ENCODE data around the gene MCF2L.
"Not testable (repeated sequence)": the region's sequence is repeated elsewhere in the genome, so short reads cannot be mapped to it uniquely, and the experiment has no call there.

MCF2L gene

GRCh38 chr13:113074876-113075275 is 105.9 kb downstream of the MCF2L start:
- no peak for DNase-seq

DNA sequence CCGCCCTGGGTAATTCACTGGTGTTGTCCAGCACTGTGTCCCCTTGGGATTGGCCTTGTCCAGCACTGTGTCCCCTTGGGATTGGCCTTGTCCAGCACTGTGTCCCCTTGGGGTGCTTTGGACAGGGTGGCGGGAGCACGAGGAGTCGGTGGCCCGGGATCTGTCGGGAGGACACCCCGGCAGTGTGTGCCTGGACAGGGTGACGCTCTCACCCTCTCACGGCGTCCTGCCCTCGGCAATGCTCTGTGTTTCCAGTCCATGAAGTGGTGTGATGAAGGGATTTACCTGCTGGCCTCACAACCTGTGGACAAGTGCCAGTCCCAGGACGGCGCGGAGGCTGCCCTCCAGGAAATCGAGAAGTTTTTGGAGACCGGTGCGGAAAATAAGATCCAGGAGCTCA is 106.7 kb downstream of the MCF2L start:
- no peak for DNase-seq

DNA sequence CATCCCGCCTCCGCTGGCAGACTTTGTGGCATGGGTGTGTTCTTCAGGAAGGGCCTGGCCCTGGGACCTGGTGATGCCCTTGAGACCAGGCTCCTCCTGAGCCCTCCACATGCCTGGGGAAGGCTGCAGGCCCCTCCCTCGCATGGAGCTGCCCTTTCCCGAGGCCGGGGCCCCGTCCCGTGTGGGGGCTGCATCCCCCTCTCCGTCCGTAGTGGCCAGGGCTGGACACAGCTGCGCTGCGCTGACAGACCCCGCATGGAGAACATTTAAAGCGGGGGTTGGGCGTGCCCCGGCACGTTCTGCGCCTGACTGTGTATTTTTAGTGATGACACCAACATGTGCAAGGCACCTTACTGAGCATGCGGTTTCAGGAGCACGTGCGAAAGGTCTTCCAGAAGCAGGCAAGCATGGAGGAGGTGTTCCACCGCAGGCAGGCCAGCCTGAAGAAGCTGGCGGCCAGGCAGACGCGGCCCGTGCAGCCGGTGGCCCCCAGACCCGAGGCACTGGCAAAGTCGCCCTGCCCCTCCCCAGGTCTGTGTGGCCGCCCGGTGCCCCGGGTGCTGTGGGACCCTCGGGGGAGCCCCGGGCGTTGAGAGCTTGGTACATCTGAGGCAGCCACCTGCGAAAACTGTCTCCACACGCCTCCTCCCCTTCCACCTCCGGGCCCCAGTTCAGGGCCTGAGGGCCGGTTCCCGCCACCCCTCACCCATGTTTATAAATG is 107.8 kb downstream of the MCF2L start:
- no peak for DNase-seq

GRCh38 chr13:113077566-113077952 is 108.5 kb downstream of the MCF2L start:
- no peak for DNase-seq

DNA sequence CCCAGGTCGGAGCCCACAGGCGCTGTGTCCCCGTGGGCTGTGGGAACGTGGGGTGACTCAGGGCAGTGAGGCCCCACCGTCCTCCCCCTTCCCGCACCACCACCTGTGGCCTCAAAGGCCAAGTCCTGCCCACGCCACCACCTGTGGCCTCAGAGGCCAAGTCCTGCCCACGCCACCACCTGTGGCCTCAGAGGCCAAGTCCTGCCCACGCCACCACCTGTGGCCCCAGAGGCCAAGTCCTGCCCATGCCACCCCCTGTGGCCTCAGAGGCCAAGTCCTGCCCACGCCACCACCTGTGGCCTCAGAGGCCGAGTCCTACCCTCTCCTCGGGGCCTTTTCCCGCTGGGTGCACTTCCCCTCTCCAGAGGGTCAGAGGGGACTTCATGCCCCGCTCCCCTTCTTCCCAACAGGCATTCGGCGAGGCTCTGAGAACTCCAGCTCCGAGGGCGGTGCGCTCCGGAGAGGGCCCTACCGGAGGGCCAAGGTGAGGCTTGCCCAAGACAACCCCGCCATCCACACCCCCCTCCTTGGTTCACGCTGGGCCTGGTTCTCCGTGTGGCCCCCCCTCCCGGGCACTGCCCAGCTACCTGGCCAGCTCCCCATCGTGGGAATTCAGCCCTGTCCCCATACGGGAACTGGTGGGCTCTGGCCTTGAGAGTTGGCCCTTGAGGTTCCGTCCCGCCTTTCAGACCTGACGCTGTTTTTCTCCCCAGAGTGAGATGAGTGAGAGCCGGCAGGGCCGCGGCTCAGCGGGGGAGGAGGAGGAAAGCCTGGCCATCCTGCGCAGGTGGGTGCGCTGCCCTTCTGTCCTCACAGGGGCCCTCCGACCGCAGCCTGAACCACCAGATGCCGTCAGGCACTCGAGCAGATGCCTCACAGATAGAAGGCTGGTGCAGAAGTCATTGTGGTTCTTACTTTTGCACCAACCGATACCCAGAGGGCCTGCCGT is 109.2 kb downstream of the MCF2L start:
- DNase-seq = no peak

- no peak for DNase-seq
Observed at GRCh38 chr13:113078902-113079780, 110.1 kb downstream of the MCF2L start.

- not testable (repeated sequence) for DNase-seq
Observed at GRCh38 chr13:113079781-113080080, 110.7 kb downstream of the MCF2L start.

GRCh38 chr13:113080361-113080831 is 111.4 kb downstream of the MCF2L start:
- DNase-seq = no peak

DNA sequence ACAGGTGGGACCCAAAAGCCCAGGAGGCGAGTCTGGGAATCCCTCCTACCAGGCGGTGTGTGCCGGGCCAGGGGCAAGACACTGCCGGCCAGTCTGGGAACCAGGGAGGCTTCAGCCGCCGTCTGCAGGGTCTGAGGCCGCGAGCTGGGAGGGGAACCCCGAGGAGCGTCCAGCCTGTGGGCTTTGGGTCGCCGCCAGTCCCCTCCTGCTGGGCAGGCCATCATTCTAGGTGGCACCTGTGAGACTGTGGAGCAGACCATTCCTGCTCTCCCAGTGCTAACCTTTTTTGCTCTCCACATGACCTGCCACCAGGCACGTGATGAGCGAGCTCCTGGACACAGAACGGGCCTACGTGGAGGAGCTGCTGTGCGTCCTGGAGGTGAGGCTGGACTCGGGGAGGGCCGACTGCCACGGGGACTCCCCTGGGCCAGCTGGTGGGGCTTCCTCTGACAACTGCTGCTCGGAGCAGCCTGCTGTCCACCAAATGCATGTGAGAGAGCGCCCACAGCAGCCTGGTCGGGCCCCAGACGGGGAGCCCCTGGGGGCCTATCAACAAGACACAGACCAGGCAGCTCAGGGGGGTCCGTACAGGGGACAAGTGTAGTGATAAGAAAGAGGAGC is 112.0 kb downstream of the MCF2L start:
- DNase-seq = no peak

DNA sequence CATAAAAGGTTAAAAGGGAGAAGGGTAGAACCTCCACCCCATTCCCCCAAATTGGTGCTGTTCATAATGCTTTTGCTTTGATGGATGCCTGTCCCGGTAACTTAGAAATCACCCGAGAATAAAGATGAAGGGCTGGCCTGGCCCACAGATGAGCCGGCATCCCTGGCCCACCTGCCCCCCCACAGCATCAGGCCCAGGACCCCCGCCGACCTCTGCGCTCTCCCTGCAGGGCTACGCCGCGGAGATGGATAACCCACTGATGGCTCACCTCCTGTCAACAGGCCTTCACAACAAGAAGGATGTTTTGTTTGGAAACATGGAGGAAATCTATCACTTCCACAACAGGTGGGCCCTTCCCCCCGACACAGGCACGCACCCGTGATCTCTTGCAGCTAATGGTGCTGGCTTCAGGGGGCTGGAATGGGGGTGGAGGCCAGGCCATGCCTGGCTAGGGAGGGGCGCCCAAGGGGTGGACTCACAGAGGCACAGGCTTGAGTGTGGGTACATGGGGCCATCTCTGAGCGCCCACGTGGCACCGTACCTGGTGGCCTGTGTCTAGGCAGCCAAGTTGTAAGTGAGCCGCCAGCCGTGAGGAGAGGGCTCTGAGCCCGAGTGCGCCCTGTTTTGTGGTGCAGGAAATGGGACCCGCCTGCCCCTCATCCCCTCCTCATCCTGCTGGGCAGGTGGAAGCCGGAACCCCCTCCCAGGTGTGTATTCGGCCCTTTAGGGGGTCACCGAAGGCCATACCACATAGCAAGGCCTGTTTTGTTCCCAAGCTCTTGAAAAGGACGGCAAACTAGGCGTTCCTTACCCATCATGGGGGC is 113.4 kb downstream of the MCF2L start:
- no peak for DNase-seq

DNA sequence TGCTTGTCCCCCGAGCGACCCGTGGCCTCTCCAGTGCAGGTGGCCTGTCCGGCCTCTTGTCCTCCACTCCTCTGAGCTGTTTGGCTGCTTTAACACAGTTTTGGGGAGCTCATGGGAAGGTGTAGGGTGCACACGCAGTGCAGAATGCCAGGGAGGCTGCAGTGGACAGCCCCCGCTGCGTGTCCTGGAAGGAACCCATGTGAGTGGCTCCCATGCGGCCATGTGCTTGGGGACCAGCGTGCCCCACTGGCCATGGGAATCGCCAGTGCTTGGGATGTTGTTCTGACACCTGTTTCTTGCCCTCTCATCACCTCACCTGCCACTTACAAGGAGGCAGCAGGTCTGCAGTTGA is 114.0 kb downstream of the MCF2L start:
- no peak for DNase-seq

DNA sequence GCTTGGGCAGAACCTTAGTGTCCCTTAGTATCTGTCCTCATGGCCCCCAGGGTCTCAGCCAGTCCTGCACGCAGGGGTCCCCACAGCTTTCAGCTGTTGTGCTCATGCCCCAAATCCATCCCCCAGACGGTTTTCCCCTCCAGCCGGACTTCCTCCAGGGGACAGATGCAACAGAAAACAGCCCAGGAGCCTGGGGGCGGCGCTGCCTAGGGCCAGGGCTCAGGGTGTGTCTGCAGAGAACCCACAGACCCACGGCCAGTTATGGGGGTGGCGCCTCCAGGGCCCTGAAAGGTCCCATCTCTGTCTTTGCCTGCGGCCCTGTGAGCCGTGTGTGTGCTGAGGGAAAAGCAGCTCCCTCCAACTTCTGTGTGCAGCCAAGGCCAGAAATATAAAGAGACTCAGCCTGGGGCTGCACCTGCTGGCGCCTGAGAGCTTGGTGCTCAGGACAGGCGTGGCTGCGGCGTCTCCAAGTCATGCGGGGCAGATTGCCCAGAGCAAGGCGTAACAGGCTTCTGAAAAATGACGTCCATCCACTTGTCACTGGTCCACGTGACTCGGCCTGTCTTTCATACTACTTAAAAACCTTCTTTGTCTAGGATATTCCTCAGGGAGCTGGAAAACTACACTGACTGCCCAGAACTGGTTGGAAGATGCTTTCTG is 114.5 kb downstream of the MCF2L start:
- no peak for DNase-seq

GRCh38 chr13:113084094-113084942 is 115.3 kb downstream of the MCF2L start:
- DNase-seq = no peak

DNA sequence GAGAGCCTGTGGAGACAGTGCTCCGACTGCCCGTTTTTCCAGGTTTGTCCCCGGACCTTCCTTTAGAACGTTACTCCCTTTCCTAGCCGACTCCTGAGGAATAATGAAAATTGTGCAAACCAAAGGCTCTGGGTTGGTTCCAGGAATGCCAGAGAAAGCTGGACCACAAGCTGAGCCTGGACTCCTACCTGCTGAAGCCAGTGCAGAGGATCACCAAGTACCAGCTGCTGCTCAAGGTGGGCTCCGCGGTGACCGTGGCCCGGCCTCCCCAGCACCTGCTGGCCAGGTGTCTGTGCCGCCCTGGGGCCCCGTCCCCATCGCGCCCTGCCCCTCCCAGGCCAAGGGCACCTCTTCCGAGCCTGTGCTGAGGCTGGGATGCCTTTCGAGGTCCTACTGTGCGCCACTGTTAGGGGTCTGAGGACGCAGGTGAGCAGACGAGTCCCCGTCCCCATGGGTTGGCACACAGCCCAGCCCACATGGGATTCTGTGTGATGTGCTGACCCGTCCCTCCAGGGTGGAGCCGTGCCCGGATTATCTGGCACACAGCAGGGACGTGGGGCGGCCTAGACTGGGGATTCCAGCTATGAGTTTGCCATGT is 116.0 kb downstream of the MCF2L start:
- DNase-seq = no peak

GRCh38 chr13:113086031-113086750 is 117.2 kb downstream of the MCF2L start:
- DNase-seq = no peak

DNA sequence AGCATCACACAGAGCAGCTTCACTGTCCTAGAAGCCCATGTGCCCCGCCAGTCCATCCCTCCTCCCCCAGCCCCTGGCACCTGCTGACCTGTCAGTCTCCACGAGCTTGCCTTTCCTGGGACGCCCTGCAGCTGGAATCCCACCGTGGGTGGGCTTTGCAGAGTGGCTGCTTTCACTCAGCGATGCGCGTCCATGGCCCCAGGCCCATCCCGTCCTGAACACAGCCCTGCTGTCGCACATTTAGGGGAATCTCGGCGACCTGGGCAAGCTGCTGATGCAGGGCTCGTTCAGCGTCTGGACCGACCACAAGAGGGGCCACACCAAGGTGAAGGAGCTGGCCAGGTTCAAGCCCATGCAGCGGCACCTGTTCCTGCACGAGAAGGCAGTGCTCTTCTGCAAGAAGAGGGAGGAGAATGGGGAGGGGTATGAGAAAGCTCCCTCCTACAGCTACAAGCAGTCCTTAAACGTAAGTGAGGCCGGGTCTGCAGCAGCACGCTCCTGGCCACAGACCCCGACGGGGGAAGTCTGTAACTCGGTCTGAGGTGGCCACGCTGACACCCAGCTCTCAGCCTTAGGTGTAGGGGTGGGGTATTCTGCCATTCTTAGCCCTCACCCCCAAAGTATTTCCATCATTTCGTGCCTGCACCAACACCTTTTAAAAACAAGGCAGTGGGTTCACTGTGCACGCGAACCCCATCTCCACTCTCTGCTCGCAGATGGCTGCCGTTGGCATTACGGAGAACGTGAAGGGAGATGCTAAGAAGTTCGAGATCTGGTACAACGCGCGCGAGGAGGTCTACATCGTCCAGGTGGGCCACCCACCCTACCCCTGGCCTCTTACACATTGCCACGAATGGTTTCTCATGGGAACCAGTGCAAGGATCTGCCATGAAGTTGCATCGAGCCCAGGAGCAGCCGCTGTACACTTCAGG is 118.2 kb downstream of the MCF2L start:
- DNase-seq = no peak

DNA sequence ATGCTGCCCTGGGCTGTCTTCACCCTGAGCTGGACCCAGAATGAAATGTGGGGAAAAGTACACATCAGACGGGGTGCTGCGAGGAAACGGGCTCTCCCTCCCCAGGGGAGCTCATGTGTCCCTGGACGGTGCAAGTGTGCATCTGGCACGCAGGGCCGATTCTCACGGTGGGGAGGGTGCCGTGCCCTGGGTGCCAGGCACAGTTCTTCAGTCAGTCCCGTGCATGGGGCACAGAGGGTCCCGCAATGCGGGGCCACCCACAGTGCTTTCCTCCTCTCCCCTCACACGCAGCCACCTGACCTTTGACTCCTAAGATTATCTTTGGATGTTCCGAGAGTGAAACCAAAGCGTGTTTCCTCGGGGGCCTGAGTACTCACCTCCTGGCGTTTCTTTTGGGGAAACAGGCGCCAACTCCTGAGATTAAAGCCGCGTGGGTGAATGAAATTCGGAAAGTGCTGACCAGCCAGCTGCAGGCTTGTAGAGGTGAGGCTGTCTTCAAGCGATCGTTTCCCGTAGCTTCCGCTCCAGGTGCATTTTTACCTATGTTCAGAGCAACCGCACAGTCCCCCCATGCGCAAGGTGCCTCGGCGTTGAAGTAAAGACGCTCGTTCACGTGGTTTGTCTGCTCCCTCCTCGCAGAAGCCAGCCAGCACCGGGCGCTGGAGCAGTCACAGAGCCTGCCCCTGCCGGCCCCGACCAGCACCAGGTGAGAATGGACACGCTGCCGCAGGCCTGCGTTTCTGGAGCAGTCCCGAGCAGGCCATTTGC is 119.1 kb downstream of the MCF2L start:
- no peak for DNase-seq
